ENCODE measurements around the gene LPP.

LPP gene

DNA sequence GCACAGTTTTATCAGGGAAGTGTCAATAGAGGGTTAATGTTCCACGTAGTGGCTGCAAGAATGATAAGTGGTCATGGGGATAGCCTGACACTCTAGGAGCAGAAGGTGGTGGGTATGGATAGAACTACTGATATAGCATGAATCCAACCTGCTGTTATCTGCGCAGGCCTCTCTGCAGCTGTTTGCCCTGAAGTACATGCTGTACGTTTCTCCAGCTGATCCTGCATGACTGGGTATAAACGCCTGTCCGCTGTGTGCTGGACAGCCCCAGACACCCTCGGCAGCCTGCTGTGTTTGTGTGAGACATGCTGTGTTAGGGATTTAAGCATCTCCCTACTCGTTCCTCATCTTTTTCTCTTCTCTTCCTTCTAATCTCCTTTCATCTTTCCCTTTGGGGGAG lies 87.1 kb downstream of the LPP start:
- no peak overlapping the region for H3K4me3 ChIP-seq (ENCODE audit: low read depth, low read length)
- in situ Hi-C loops (cut with HindIII; ENCODE audit: low sequenced_read_pairs) = no loop called here
- DNase-seq (ENCODE audit: low read depth) = no peak
- TF ChIP-seq, protein P1, sequence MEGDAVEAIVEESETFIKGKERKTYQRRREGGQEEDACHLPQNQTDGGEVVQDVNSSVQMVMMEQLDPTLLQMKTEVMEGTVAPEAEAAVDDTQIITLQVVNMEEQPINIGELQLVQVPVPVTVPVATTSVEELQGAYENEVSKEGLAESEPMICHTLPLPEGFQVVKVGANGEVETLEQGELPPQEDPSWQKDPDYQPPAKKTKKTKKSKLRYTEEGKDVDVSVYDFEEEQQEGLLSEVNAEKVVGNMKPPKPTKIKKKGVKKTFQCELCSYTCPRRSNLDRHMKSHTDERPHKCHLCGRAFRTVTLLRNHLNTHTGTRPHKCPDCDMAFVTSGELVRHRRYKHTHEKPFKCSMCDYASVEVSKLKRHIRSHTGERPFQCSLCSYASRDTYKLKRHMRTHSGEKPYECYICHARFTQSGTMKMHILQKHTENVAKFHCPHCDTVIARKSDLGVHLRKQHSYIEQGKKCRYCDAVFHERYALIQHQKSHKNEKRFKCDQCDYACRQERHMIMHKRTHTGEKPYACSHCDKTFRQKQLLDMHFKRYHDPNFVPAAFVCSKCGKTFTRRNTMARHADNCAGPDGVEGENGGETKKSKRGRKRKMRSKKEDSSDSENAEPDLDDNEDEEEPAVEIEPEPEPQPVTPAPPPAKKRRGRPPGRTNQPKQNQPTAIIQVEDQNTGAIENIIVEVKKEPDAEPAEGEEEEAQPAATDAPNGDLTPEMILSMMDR (IDR thresholded peaks at IDR 0.05; ENCODE audit: low read depth, low read length, missing control alignments) = no peak

DNA sequence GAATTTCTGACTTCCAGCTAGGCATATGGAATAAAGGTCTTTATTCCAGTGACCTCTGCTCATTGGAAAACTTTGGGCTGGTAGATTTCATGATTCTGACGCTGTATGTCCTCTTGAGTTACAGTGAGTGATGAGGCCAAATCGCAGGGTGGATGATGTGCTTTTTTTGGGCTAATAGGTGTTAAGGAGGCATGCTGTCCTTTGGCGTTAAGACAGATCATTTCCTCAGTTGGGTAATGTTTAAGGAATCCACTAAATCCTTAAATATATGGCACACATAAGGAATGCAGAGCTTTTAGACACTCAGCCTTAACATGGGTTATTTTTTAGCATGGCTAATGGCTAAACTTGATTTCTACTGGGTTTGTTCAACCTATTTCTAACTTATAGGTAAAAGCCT lies 87.9 kb downstream of the LPP start:
- in situ Hi-C loops (cut with HindIII; ENCODE audit: low sequenced_read_pairs) = no loop called here
- no peak overlapping the region for H3K4me3 ChIP-seq (ENCODE audit: low read depth, low read length)
- TF ChIP-seq, protein P1 (IDR thresholded peaks at IDR 0.05; ENCODE audit: low read depth, low read length, missing control alignments) = no peak
- no peak for DNase-seq (ENCODE audit: low read depth)

DNA sequence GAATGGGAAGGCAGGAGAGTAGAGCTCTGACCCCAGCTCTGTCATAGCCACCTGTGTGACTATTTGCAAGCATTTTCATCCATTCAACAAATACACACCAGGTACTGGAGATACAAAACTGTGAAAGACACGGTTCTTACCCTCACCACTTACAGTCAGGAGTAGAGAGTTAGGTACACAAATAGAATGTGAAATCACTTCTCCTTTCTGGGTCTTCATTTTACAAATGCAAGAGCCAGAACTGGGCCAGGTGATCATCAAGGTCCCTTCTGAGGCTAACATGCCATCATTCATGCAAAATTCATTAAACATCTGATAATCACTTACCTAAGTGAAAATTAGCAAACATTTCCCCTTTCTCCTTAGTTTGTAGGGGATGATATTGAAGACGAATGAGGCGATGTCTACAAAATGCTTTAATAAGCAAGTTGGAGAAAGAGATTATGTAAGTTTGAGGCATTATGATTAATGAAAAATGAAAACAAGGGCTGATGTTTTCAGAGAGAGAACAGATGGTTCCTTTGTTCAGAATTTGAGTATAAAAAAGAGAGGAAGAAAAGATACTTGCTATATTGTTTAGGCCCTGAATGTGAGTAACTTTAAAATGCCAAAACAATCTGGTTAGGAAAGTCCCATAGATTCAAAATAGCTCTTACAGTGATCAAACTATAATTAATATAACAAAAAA lies 88.6 kb downstream of the LPP start:
- in situ Hi-C loops (cut with HindIII; ENCODE audit: low sequenced_read_pairs) = no loop called here
- no peak for DNase-seq (ENCODE audit: low read depth)

DNA sequence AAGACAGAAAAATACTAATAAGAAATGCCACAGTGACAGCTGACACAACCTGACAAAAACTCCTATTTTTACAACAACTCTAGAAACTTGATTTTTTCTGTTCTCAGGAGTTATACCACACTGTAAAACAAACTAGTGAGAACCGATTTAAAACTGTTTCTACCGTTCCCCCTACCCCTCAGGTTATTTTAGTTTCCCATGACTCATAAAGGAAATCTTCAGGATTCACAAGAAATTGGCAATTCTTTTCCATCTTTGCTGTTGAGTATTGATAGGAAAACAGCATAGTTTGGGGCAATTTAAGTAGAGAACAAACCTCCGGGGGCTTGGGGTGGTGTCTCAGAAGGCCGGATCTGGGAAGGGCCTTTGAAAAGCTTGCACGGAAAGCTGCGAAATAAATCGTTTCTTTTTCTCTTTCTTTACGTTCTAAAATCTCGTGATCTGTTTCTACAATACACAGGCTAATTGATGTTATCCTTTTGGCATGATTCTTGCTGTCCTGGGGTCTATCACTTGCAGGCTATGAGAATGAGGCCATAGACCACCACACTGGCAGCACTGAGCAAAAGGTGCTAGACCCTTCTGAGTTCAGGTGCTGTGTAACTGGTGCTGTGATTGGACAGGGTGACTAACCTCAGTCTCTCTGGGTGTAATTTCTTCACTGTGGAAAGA lies 89.3 kb downstream of the LPP start:
- DNase-seq (ENCODE audit: low read depth) = no peak
- H3K4me3 ChIP-seq (ENCODE audit: low read depth, low read length) = no peak overlapping the region
- TF ChIP-seq, protein P1 (IDR thresholded peaks at IDR 0.05; ENCODE audit: low read depth, low read length, missing control alignments) = no peak
- in situ Hi-C loops (cut with HindIII; ENCODE audit: low sequenced_read_pairs) = no loop called here

More for the DNA sequence above, 88.6 kb downstream of the LPP start:
- no peak overlapping the region for H3K4me3 ChIP-seq (ENCODE audit: low read depth, low read length)
- TF ChIP-seq, protein P1 (IDR thresholded peaks at IDR 0.05; ENCODE audit: low read depth, low read length, missing control alignments) = no peak

DNA sequence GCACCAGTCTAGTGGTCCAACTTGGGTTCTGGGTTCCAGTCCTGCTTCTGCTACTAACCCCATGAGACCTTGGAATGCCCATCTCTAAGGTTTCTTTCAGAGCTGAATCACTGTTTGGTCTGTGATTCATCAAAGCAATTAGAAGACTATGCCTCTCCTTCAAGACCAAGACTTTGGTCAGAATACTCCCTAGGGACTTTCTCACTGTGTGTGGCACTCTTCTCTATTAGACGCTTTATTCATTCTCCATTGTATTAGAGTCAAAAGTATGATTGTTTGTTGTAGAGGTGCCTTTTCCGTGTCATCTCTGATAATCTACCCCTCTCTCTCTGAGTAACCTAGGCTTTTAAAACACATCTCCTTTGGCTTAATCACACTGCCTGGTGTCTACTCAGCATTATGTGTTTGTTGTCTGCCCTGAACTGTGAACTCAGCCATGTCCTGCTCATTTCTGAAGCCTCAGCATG lies 90.5 kb downstream of the LPP start:
- no peak overlapping the region for H3K4me3 ChIP-seq (ENCODE audit: low read depth, low read length)
- in situ Hi-C loops (cut with HindIII; ENCODE audit: low sequenced_read_pairs) = no loop called here
- DNase-seq (ENCODE audit: low read depth) = no peak
- TF ChIP-seq, protein P1 (IDR thresholded peaks at IDR 0.05; ENCODE audit: low read depth, low read length, missing control alignments) = no peak

DNA sequence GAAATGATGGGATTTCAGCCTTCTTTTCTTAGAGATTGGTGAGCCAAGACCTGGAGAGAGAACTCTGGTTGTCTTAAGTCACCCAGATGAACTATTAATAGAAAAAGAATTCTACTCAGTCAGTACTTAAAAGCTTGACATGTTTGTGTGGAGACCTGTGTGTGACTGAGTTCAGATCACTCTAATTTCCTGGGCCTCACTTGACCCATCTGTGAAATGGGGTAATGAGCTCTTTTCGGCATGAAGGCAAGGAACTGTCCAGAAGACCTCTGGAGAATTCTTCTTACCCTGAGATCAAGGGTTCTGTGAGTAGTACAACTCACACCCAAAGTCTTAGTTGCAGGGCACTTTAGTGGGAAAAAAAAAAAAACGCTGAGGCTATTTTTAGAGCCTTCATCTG lies 92.9 kb downstream of the LPP start:
- no peak for DNase-seq (ENCODE audit: low read depth)
- TF ChIP-seq, protein P1 (IDR thresholded peaks at IDR 0.05; ENCODE audit: low read depth, low read length, missing control alignments) = no peak
- no peak overlapping the region for H3K4me3 ChIP-seq (ENCODE audit: low read depth, low read length)
- in situ Hi-C loops (cut with HindIII; ENCODE audit: low sequenced_read_pairs) = no loop called here
